ENCODE measurements around the gene PCDHB5.
"Not testable (repeated sequence)": the region's sequence is repeated elsewhere in the genome, so short reads cannot be mapped to it uniquely, and the experiment has no call there.

Gene PCDHB5

DNA sequence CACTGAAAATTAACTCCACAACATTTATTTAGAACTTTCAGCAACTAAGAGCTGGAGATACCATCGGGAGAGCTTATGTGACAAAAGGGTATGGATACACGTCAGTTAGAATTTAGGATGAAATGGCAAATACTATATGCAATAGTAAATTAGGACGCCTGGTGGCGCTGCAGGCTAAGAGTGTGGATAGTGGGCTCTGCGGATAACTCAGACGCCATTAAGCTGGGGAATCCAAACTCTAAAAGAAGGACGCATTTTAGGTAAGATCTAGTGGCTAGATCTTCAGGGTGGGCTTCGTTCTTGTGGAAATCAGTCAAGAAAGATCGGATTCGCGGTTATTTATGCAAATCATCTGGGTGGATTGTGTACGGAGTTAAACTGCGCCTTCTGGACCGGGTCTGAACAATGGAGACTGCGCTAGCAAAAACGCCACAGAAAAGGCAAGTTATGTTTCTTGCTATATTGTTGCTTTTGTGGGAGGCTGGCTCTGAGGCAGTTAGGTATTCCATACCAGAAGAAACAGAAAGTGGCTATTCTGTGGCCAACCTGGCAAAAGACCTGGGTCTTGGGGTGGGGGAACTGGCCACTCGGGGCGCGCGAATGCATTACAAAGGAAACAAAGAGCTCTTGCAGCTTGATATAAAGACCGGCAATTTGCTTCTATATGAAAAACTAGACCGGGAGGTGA, at the start of gene PCDHB5:
Gene PCDHB5, plus strand, starts transcription at position 177 of the 688 bp plus-strand sequence. Its CDS starts 229 bp downstream, at position 406.
- no peak for ATAC-seq

DNA sequence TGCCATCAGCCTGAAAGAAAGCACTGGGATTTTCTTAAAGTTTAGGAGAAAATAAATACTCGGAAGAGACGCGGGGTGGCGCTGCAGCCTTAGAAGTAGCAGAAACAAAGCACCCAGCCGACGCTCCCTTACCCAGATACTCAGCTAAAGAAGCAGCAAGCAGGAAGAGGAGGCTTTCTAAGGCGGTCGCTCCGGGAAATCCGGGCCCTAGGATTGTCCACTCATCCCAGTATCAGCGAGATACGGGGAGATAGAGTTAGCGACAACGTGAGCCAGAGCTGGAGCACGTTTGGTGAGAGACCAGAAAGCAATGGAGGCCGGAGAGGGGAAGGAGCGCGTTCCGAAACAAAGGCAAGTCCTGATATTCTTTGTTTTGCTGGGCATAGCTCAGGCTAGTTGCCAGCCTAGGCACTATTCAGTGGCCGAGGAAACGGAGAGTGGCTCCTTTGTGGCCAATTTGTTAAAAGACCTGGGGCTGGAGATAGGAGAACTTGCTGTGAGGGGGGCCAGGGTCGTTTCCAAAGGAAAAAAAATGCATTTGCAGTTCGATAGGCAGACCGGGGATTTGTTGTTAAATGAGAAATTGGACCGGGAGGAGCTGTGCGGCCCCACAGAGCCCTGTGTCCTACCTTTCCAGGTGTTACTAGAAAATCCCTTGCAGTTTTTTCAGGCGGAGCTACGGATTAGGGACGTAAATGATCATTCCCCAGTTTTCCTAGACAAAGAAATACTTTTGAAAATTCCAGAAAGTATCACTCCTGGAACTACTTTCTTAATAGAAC, 40.3 kb upstream of the PCDHB5 start, which contains the start of gene PCDHB2:
Gene PCDHB2, plus strand, starts transcription at position 135 of the 782 bp plus-strand sequence. Its CDS starts 176 bp downstream, at position 311.
- ATAC-seq, result no peak

DNA sequence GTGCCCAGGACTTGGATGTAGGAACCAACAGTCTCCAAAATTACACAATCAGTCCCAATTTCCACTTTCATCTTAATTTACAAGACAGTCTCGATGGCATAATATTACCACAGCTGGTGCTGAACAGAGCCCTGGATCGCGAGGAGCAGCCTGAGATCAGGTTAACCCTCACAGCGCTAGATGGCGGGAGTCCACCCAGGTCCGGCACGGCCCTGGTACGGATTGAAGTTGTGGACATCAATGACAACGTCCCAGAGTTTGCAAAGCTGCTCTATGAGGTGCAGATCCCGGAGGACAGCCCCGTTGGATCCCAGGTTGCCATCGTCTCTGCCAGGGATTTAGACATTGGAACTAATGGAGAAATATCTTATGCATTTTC, 39.8 kb upstream of the PCDHB5 start:
- ATAC-seq, result no peak

GRCh38 chr5:141096181-141096580, 38.8 kb upstream of the PCDHB5 start:
- ATAC-seq, result not testable (repeated sequence)

DNA sequence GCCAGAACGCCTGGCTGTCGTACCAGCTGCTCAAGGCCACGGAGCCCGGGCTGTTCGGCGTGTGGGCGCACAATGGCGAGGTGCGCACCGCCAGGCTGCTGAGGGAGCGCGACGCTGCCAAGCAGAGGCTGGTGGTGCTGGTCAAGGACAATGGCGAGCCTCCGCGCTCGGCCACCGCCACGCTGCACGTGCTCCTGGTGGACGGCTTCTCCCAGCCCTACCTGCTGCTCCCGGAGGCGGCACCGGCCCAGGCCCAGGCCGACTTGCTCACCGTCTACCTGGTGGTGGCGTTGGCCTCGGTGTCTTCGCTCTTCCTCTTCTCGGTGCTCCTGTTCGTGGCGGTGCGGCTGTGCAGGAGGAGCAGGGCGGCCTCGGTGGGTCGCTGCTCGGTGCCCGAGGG, 38.4 kb upstream of the PCDHB5 start:
- not testable (repeated sequence) for ATAC-seq

DNA sequence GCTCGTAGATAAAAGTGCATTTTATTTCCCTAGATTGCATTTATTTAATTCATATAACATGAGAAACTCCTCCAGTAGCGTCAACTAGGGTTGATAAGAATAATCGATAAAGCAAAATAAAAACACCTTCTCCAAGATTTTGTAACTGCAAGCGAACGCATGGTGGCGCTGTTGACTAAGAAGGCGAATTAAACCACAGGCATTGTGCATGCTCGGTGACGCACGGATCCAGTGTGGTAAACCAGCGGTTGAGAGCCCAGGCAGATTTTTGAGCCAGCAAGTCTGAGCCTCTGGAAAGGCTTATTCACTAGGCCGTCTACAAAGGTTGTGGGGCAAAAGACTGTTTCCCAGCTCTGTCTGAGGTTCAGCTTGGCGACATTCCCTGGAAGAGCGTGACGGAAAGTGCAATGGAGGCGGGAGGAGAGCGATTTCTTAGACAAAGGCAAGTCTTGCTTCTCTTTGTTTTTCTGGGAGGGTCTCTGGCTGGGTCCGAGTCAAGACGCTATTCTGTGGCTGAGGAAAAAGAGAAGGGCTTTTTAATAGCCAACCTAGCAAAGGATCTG, 34.7 kb upstream of the PCDHB5 start, which contains the start of gene PCDHB3:
Gene PCDHB3, plus strand, starts transcription at position 231 of the 563 bp plus-strand sequence. Its CDS starts 177 bp downstream, at position 408.
- no peak for ATAC-seq

DNA sequence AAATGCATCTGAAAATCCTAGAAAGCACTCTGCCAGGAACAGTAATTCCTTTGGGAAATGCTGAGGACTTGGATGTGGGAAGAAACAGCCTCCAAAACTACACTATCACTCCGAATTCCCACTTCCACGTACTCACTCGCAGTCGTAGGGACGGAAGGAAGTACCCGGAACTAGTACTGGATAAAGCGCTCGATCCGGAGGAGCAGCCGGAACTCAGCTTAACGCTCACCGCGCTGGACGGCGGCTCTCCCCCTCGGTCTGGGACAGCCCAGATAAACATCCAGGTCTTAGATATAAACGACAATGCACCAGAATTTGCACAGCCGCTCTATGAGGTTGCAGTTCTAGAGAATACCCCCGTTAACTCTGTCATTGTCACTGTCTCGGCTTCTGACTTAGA, 33.9 kb upstream of the PCDHB5 start:
- ATAC-seq, result no peak

DNA sequence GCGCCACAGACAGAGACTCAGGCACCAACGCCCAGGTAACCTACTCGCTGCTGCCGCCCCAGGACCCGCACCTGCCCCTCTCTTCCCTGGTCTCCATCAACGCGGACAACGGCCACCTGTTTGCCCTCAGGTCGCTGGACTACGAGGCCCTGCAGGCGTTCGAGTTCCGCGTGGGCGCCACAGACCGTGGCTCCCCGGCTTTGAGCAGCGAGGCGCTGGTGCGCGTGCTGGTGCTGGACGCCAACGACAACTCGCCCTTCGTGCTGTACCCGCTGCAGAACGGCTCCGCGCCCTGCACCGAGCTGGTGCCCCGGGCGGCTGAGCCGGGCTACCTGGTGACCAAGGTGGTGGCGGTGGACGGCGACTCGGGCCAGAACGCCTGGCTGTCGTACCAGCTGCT, 32.9 kb upstream of the PCDHB5 start:
- not testable (repeated sequence) for ATAC-seq

DNA sequence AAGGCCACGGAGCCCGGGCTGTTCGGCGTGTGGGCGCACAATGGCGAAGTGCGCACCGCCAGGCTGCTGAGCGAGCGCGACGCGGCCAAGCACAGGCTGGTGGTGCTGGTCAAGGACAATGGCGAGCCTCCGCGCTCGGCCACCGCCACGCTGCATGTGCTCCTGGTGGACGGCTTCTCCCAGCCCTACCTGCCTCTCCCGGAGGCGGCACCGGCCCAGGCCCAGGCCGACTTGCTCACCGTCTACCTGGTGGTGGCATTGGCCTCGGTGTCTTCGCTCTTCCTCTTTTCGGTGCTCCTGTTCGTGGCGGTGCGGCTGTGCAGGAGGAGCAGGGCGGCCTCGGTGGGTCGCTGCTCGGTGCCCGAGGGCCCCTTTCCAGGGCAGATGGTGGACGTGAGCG, 32.5 kb upstream of the PCDHB5 start:
- not testable (repeated sequence) for ATAC-seq

GRCh38 chr5:141105350-141105749, 29.7 kb upstream of the PCDHB5 start:
- ATAC-seq, result no peak

DNA sequence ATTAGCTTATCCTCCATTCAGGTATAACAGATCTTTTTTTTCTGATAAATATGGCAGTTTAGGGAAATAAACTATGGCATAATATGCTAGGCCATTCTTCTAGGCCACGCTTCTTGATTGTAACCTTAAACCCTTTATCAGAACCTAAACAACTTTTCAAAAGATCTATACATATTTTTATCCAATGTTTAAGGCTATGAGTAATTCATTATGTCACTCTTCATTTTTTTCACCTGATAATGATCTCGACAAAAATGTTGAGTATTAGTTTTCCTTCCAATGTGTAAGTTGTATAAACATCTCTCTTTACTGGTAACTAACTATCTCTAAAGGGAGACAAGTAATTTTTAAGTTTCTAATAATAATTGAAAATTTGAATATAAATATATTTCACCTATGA, 15.8 kb upstream of the PCDHB5 start:
- no peak for ATAC-seq

- ATAC-seq, result no peak
These were observed 13.4 kb upstream of the PCDHB5 start, which contains the start of gene PCDHB4 for GRCh38 chr5:141121563-141121962. PCDHB4 (plus strand) TSS chr5:141121818; CDS start chr5:141121999, 181 bp downstream.

DNA sequence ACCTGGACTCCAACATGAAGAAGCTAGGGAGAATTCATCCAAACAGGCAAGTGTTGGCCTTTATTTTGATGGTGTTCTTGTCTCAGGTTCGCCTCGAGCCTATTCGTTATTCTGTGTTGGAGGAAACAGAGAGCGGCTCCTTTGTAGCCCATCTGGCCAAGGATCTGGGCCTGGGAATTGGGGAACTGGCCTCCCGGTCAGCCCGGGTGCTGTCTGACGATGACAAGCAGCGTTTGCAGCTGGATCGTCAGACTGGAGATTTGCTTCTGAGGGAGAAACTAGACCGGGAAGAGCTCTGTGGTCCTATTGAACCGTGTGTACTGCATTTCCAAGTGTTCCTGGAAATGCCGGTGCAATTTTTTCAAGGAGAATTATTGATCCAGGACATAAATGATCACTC, 13.0 kb upstream of the PCDHB5 start:
- ATAC-seq, result no peak

- not testable (repeated sequence) for ATAC-seq
These were observed 11.4 kb upstream of the PCDHB5 start for GRCh38 chr5:141123396-141124135.

DNA sequence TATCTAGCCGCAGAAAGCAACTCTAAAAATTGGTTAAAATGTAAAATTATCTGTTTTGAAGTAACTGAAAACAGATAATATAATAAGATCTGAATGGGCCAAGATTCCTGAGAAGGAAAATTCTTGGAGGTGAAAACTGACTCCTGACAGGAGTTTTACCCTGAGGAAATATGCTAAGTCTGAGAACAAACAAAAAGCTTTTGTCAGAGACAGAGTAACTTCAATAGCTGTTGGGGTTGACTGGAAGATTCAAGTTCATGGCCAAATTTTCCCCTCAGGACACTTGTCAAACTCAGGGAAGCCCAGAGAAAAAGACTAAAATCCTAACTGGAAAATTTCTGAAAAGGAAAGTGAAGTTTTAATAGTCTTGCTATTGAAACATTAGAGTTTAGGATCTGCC, 7.7 kb upstream of the PCDHB5 start:
- ATAC-seq, result no peak

- no peak for ATAC-seq
These were observed 786 bp downstream of the PCDHB5 start for GRCh38 chr5:141135718-141136266.

GRCh38 chr5:141137346-141137745, 2.3 kb downstream of the PCDHB5 start:
- not testable (repeated sequence) for ATAC-seq

DNA sequence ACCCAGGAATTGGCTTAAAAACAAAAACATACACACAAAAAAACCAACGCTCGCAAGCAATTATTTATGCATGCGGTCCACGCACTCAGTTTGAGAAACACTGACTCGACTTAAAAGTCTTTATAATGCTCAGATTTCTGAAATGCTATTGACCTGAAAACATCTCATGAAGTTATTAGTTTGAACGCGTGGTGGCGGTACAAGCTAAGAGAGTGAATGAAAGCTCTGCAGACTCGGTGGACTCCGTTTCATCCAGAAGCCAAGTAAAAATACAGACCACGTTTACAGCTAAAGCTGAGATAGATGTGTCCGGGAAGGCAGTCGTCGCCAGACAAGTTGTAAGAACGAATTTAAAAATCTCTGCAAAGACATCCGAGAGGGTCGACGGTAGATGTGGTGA, 14.8 kb downstream of the PCDHB5 start, which contains the start of gene PCDHB6:
Gene PCDHB6, plus strand, starts transcription at position 246 of the 400 bp plus-strand sequence. CDS start 201 bp downstream, outside the sequence.
- ATAC-seq, result no peak

DNA sequence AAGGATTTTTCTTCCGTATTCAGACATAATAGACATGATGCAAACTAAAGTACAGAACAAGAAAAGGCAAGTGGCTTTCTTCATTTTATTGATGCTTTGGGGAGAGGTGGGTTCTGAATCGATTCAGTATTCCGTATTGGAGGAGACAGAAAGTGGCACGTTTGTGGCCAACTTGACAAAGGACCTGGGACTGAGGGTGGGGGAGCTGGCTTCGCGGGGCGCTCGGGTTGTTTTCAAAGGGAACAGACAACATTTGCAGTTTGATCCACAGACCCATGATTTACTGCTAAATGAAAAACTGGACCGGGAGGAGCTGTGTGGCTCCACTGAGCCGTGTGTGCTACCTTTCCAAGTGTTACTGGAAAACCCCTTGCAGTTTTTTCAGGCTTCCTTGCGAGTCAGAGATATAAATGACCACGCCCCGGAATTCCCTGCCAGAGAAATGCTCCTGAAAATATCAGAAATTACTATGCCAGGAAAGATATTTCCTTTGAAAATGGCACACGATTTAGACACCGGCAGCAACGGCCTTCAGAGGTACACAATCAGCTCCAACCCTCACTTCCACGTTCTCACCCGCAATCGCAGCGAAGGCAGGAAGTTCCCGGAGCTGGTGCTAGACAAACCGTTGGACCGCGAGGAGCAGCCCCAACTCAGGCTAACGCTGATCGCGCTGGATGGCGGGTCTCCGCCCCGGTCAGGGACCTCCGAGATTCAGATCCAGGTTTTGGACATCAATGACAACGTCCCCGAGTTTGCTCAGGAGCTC, 15.4 kb downstream of the PCDHB5 start:
- ATAC-seq, result no peak

GRCh38 chr5:141150993-141151325, 16.0 kb downstream of the PCDHB5 start:
- ATAC-seq, result no peak

GRCh38 chr5:141151632-141152031, 16.6 kb downstream of the PCDHB5 start:
- ATAC-seq, result not testable (repeated sequence)

- ATAC-seq, result not testable (repeated sequence)
These were observed 17.1 kb downstream of the PCDHB5 start for GRCh38 chr5:141152096-141152495.

All from activated CD4-positive, CD25-positive, alpha-beta regulatory T cell treated with anti-CD3 and anti-CD28 coated beads, Interleukin-2, amount 50 U/mL, for 24 hours (primary cell).